Progenitor cell of endocrine pancreas (in vitro differentiated cells): ENCODE results near the gene NUDT22. TPM values are rescaled to one million over a fixed set of nuclear protein-coding genes. Genes with fewer than 3 reads are reported as not detected.

ENCODE experiments used
- DNase-seq: peaks from one replicate; pipeline ENCODE4 v3.0.0; 2021; ENCODE audit warnings: low spot score; ENCODE audit not compliant: unreplicated experiment
- H3K27ac Mint-ChIP-seq: 2 replicates; pipeline ENCODE4 v1.8.0; 2021; ENCODE audit warnings: mild to moderate bottlenecking, moderate library complexity, mixed read lengths
- H3K27me3 Mint-ChIP-seq: 2 replicates; pipeline ENCODE4 v1.8.0; 2021; ENCODE audit warnings: mixed read lengths
- H3K36me3 Mint-ChIP-seq: 2 replicates; pipeline ENCODE4 v1.8.0; 2022; ENCODE audit warnings: mixed read lengths; ENCODE audit not compliant: insufficient read depth
- H3K4me1 Mint-ChIP-seq: 2 replicates; pipeline ENCODE4 v1.8.0; 2021; ENCODE audit warnings: low read depth, mixed read lengths
- H3K4me3 Mint-ChIP-seq: 2 replicates; pipeline ENCODE4 v1.8.0; 2021; ENCODE audit warnings: low read depth, mild to moderate bottlenecking, moderate library complexity, mixed read lengths
- H3K9me3 Mint-ChIP-seq: 2 replicates; pipeline ENCODE4 v1.8.0; 2021; ENCODE audit warnings: low read depth, mixed read lengths
- CTCF ChIP-seq: fragments of 200-600 bp; sonication (generic); IDR thresholded peaks from one replicate; pipeline ENCODE4 v1.5.0; 2021; ENCODE audit warnings: antibody characterized with exemption, mild to moderate bottlenecking; ENCODE audit not compliant: unreplicated experiment
- total RNA-seq: library from RNA; stranded (reverse); gene quantifications from 2 replicates; pipeline ENCODE4 v1.2.1, GENCODE V29; 2021

Gene NUDT22
- total RNA-seq, 1 donor from 2014 or later = 48.2 TPM

GRCh38 chr11:64263021-64263946 is 37.2 kb downstream of the NUDT22 start:
- Mint-ChIP-seq H3K27ac (no peak overlapping the region), H3K4me1 (no peaks in the 10 kb centered on the region), H3K27me3 (no peaks in the 10 kb centered on the region), H3K9me3 (no peaks in the 10 kb centered on the region), H3K36me3 (peaks cover 15% of the 10 kb centered on the region), H3K4me3 (no peak overlapping the region)
- no peak for TF ChIP-seq CTCF
- DNase-seq = no peak

- TF ChIP-seq CTCF = no peak
- no peaks in the 10 kb centered on the region for H3K9me3 Mint-ChIP-seq
- H3K4me3 Mint-ChIP-seq = no peak overlapping the region
- H3K36me3 Mint-ChIP-seq = peaks cover 15% of the 10 kb centered on the region
- no peak for DNase-seq
- H3K27ac Mint-ChIP-seq = no peak overlapping the region
- H3K4me1 Mint-ChIP-seq = peaks cover 3% of the 10 kb centered on the region
- no peaks in the 10 kb centered on the region for H3K27me3 Mint-ChIP-seq
Measured at GRCh38 chr11:64263947-64264317, 37.9 kb downstream of the NUDT22 start.

- DNase-seq = no peak
- Mint-ChIP-seq H3K9me3 (no peaks in the 10 kb centered on the region), H3K4me3 (no peak overlapping the region), H3K27me3 (no peaks in the 10 kb centered on the region), H3K4me1 (peaks cover 5% of the 10 kb centered on the region), H3K27ac (no peak overlapping the region), H3K36me3 (peaks cover 14% of the 10 kb centered on the region)
- no peak for TF ChIP-seq CTCF
Measured at GRCh38 chr11:64264371-64264852, 38.3 kb downstream of the NUDT22 start.

- no peak for TF ChIP-seq CTCF
- H3K9me3 Mint-ChIP-seq = no peaks in the 10 kb centered on the region
- H3K4me1 Mint-ChIP-seq = peaks cover 8% of the 10 kb centered on the region
- H3K4me3 Mint-ChIP-seq = no peak overlapping the region
- H3K27ac Mint-ChIP-seq = no peak overlapping the region
- DNase-seq = no peak
- no peaks in the 10 kb centered on the region for H3K27me3 Mint-ChIP-seq
- H3K36me3 Mint-ChIP-seq = peaks cover 5% of the 10 kb centered on the region
Measured at GRCh38 chr11:64265176-64266160, 39.4 kb downstream of the NUDT22 start.

GRCh38 chr11:64266339-64266738 is 40.3 kb downstream of the NUDT22 start:
- H3K9me3 Mint-ChIP-seq = no peaks in the 10 kb centered on the region
- H3K36me3 Mint-ChIP-seq = peaks cover 5% of the 10 kb centered on the region
- no peak for DNase-seq
- no peak for TF ChIP-seq CTCF
- no peaks in the 10 kb centered on the region for H3K27me3 Mint-ChIP-seq
- H3K27ac Mint-ChIP-seq = no peak overlapping the region
- H3K4me3 Mint-ChIP-seq = no peak overlapping the region
- H3K4me1 Mint-ChIP-seq = peaks cover 8% of the 10 kb centered on the region
